DMS 273 (cell line): ENCODE measurements around the gene TBC1D22A.

Experiments
- DNase-seq: peaks from one replicate; lab custom pipeline; 2025; ENCODE audit not compliant: unreplicated experiment; lab: John Stamatoyannopoulos, UW

The TBC1D22A gene

GRCh38 chr22:46737105-46737975 lies 25.1 kb upstream of the TBC1D22A start:
- DNase-seq: peak; percentile 64

GRCh38 chr22:46737976-46738646 lies 24.3 kb upstream of the TBC1D22A start, which contains the start of gene CERK:
CERK (minus strand) TSS chr22:46738252; CDS start chr22:46738148, 104 bp downstream.
- peak; percentile 62 for DNase-seq

- peak; percentile 71 for DNase-seq
Observed at GRCh38 chr22:46738647-46739093, 23.8 kb upstream of the TBC1D22A start.

- DNase-seq: peak; percentile 71
Observed at GRCh38 chr22:46739094-46739870, 23.2 kb upstream of the TBC1D22A start.

- DNase-seq: no peak
Observed at GRCh38 chr22:46740910-46741780, 21.3 kb upstream of the TBC1D22A start.

- no peak for DNase-seq
Observed at GRCh38 chr22:46741974-46742519, 20.4 kb upstream of the TBC1D22A start.

- DNase-seq: no peak
Observed at GRCh38 chr22:46742576-46743221, 19.8 kb upstream of the TBC1D22A start.

- no peak for DNase-seq
Observed at GRCh38 chr22:46744581-46744980, 17.9 kb upstream of the TBC1D22A start.

GRCh38 chr22:46746192-46746591 lies 16.3 kb upstream of the TBC1D22A start:
- no peak for DNase-seq

- DNase-seq: no peak
Observed at GRCh38 chr22:46746620-46747019, 15.8 kb upstream of the TBC1D22A start.

- DNase-seq: peak; percentile 19
Observed at GRCh38 chr22:46747646-46748045, 14.8 kb upstream of the TBC1D22A start.

GRCh38 chr22:46748206-46748907 lies 14.1 kb upstream of the TBC1D22A start:
- no peak for DNase-seq

GRCh38 chr22:46748908-46749675 lies 13.4 kb upstream of the TBC1D22A start:
- no peak for DNase-seq

- DNase-seq: no peak
Observed at GRCh38 chr22:46749682-46750529, 12.5 kb upstream of the TBC1D22A start.

GRCh38 chr22:46750530-46750800 lies 12.0 kb upstream of the TBC1D22A start:
- no peak for DNase-seq

- no peak for DNase-seq
Observed at GRCh38 chr22:46750863-46751443, 11.5 kb upstream of the TBC1D22A start.

GRCh38 chr22:46752286-46752987 lies 10.0 kb upstream of the TBC1D22A start:
- no peak for DNase-seq
